HG02970 (cell line): ENCODE data around the gene PHKG2.
"Not testable (repeated sequence)": the region's sequence is repeated elsewhere in the genome, so short reads cannot be mapped to it uniquely, and the experiment has no call there.

Experiments used
- ATAC-seq: cut with Tn5 transposase; IDR thresholded peaks from one replicate; pipeline ENCODE4 v1.9.1; 2021; ENCODE audit warnings: mild to moderate bottlenecking, moderate library complexity, moderate number of reproducible peaks; ENCODE audit not compliant: unreplicated experiment, low FRiP score

PHKG2 gene, protein sequence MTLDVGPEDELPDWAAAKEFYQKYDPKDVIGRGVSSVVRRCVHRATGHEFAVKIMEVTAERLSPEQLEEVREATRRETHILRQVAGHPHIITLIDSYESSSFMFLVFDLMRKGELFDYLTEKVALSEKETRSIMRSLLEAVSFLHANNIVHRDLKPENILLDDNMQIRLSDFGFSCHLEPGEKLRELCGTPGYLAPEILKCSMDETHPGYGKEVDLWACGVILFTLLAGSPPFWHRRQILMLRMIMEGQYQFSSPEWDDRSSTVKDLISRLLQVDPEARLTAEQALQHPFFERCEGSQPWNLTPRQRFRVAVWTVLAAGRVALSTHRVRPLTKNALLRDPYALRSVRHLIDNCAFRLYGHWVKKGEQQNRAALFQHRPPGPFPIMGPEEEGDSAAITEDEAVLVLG

DNA sequence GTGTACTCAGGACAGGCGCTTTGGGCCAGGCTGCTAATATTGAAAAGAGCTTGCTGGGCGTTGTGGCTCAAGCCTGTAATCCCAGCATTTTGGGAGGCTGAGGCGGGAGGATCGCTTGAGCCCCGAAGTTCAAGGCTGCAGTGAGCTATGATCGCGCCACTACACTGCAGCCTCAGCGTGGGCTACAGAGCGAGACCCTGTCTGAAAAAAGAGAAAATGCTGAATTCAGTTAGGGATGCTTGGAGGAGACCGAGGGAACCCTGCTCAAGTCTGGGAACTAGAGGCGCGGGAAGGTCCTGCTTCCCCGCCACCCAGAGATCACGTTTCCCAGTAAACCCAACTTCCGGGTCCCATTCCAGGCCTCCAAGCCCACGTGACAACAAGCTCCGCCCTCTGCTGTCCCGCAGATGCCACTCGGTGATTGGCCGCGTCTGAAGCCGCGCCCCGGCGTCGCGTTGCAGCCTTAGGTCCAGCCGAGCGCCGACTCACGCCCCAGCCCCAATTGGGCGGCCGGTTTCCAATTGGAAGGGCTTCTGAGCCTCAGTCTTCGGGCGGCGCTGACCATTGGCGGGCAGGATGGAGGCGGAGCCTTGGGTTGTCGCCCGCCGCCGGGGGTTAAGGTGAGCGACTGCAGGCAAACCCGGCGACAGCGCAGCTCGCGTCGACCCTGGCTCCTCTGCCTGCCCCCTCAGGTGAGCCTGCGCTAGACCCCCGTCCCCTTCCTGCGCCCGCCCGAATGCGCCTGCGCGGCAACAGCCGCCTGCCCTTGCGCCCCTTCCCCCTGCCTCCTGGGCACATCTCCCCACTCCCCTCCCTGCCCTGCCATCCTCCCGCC, at the start of gene PHKG2:
TSS of gene PHKG2 (plus strand) at position 627 of the 835 bp plus-strand sequence. CDS start 396 bp downstream, outside the sequence.
- ATAC-seq, result peak; percentile 94

DNA sequence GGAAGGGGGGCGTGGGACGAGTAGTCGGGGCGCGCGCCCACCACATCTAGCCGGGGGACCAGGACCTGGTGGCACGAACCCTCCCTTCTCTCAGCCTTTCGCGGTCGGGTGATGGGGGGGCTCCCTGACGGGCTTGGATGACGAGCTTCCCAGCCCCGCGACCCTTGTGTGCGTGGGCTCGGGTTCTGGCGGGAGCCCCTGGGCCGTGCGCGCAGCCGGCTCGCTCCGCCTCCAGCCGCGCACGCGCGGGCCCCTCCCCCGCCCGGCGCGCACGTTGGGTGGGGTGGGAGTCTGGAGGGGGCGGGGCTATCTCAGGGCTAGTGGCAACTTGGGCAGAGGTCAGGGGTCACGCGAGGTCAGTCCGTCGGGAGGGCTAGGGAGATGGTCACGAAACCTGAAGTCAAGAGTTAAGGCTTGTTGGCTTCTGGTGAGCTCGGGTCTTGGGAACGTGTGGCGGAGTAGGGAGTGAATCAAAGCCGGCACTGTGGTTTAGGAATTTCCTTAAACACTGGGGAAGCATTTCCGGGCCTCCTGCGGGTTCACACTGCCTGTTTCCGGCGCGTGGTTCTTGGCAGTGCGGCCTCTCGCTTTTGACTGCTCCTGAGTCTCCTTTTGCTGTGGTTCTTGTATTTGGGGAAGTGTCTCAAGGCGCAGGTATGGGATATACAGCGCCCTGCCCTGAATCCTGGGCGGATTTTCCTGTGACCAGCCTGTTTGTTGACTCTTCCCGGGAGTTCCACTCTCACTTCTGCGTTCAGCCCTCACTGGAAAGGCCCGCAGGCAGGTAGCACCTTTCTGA, 49.2 kb upstream of the PHKG2 start, which contains the start of gene SRCAP:
TSS of gene SRCAP (plus strand) at position 356 of the 799 bp plus-strand sequence. CDS start 1,654 bp downstream, outside the sequence.
- peak; percentile 24 for ATAC-seq

DNA sequence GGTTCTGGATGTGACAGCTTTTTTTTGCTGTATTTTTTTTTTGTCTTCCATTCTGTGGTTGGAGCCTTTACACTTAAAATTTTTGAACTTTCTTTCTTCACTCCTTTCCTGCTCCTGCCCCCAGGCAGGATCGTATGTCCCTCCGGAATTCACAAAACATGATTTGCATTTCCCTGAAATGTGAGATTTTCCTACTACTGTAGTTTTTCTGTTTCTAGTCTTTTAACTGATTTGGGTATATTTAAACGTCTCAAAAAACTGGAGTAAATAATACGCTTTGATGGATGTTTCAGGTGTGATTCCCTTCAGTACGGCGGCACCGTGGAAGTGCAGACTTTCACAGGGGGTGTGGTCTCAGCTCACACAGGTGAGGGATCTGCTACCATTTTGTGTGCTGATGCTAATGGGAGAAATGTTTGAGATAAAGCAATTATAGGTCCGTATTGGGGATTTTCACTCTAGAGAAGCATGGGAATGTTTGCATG, 48.6 kb upstream of the PHKG2 start:
- ATAC-seq, result no peak

DNA sequence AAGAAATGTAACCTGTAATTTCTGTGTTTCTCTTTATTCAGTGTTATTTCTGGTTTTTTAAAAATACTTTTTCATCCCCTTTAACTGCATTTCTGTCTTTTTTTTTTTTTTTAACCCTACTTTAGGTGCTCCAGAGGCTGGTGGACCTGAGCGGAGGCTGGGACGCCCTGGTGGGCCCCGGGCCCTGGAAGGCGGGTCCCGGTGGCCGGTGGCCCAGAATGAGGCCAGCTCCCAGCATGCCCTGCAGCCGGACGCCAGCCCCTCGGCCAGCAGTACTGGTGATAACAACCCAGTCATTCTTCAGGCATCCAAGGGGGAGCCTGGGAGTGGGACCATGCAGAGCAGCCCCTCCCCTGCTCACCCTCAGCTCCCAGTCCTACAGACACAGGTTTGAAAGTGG, 47.7 kb upstream of the PHKG2 start:
- no peak for ATAC-seq

DNA sequence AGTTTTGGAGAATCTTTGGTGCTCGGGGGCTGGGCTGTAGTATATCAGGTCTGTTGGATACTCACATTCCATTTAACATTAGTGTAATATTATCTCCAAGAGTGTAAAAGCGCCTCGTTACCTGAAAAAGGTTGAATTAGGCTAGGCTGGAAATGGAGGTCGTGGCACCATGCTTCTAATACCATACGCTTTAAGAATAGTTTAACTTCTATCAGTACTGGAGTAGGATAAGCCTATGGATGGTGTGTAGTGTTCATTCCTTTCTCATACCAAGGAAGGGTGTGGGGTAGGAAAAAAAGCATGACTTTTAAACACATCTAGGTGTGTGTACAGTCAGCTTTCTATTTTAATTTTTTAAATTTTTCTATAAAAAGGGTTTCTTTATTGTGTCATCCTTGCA, 47.3 kb upstream of the PHKG2 start:
- ATAC-seq, result no peak

DNA sequence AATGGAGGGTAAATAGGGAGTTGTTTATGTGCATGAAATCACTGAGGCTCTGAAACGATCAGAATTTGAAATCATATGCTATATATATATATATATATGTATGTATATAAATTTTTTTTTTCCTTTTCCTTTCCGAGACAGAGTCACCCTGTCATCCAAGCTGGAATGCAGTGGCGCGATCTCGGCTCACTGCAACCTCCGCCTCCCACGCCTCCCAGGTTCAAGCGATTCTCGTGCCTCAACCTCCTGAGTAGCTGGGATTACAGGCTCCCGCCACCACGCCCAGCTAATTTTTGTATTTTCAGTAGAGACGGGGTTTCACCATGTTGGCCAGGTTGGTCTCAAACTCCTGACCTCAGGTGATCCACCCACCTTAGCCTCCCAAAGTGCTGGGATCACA, 45.2 kb upstream of the PHKG2 start:
- not testable (repeated sequence) for ATAC-seq

DNA sequence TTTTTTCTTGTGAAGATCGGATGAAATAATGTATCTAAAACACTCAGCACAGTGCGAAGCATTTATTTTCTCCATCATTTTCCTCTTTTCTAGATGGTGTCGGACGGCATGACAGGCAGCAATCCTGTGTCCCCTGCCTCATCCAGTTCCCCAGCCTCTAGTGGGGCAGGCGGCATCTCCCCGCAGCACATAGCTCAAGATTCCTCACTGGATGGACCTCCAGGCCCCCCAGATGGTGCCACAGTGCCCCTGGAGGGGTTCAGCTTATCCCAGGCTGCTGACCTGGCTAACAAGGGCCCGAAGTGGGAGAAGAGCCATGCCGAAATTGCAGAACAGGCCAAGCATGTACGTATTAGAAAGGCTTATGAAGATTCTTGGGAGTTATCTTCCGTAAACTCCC, 44.3 kb upstream of the PHKG2 start:
- ATAC-seq, result no peak

DNA sequence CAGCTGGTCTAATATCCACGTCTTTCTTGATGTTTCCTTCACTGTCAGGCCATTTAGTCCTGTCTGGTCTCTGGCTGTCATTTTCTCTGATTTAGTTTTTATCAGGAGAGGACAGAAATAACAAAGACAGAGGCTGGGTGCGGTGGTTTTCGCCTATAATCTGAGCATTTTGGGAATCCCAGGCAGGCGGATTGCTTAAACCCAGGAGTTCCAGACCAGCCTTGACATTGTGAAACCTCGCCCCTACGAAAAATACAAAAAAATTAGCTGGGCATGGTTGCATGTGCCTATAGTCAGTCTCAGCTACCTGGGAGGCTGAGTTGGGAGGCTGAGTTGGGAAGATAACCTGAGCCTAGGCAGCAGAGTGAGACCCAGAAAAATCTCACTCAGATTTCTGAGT, 42.2 kb upstream of the PHKG2 start:
- ATAC-seq, result no peak

DNA sequence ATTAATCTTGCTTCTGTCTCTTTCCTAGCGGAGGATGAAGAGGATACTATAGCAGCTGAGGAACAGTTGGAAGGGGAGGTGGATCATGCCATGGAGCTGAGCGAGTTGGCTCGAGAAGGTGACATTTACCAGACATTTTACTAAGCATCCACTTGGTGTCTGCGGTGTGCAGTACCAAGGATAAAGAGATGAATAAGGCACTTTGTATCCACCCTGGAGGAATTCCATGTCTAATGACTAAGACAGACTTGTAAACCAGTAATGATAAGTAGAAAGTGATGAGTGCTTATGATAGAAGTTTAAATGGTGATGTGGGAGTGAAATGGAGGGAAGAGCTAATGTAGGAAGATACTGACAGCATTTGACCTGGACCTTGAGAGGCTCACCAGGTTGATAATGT, 37.3 kb upstream of the PHKG2 start:
- no peak for ATAC-seq

DNA sequence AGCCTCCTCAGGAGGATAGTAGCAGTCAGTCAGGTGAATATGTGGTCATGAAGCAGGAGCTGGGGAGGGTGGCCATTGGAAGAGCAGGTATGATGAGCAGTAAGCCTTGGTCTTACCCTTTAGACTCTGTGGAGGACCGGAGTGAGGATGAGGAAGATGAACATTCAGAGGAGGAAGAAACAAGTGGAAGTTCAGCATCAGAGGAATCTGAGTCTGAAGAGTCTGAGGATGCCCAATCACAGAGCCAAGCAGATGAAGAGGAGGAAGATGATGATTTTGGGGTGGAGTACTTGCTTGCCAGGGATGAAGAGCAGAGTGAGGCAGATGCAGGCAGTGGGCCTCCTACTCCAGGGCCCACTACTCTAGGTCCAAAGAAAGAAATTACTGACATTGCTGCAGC, 36.5 kb upstream of the PHKG2 start:
- no peak for ATAC-seq

DNA sequence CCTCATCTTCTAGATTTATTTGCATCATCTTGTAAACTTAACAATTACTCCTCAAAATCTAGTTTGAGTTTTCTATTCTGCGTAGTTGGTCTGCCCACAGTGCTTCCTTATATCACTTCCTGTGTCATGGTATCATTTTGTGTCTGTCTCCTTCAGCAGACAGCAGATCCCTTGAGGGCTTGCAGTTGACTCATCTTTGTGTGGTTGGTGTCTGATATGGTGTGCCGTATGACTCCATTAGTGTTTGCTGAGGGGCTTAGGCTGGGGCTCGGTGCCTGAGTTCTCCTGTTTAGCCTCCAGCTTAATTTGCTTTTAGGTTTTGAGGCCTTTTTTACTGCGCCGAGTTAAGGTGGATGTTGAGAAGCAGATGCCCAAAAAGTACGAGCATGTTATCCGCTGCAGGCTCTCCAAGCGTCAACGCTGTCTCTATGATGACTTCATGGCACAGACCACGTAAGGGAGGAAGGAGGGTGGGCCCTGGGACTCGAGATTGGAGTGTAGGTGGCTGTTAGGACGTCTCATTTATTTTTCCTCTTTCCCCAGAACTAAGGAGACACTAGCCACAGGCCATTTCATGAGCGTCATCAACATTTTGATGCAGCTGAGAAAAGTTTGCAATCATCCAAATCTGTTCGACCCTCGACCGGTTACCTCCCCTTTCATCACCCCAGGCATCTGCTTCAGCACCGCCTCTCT, 32.3 kb upstream of the PHKG2 start:
- no peak for ATAC-seq

DNA sequence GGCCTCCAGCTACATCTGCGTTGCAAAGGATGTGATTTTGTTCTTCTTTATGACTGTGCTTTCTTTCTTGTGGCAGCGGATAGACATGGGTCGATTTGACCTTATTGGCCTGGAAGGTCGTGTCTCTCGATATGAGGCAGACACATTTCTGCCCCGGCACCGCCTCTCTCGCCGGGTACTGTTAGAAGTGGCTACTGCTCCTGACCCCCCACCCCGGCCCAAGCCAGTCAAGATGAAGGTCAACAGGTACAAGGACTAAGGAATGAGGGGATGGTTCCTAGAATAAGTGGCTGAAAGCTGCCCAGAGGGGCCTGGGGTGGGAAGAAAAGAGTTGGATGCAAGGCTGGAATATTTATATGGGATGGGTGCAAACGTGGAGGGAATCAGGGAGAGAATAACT, 28.1 kb upstream of the PHKG2 start:
- ATAC-seq, result no peak

DNA sequence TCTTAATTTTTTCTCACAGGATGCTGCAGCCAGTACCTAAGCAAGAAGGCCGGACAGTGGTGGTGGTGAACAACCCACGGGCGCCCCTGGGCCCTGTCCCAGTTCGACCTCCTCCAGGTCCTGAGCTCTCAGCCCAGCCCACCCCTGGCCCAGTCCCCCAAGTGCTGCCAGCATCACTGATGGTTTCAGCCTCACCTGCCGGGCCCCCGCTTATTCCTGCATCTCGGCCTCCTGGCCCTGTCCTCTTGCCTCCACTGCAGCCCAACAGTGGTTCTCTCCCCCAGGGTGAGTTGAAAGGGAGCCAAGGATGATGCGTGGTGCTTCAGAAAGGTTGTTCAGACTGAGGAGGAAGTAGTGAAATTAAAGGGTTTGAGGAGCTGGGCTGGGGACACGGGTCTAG, 27.5 kb upstream of the PHKG2 start:
- ATAC-seq, result no peak

DNA sequence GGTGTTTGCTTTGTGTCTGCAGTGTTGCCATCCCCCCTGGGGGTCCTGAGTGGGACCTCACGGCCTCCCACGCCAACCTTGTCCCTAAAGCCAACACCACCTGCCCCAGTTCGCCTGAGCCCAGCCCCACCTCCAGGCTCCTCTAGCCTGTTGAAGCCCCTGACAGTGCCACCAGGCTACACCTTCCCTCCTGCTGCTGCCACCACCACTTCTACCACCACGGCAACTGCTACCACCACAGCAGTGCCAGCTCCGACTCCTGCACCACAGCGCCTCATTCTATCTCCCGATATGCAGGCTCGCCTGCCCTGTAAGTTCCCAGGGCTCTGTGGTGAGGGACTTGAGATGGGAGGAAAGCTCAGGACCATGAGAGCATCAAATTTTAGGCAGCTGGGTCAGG, 27.1 kb upstream of the PHKG2 start:
- ATAC-seq, result no peak

DNA sequence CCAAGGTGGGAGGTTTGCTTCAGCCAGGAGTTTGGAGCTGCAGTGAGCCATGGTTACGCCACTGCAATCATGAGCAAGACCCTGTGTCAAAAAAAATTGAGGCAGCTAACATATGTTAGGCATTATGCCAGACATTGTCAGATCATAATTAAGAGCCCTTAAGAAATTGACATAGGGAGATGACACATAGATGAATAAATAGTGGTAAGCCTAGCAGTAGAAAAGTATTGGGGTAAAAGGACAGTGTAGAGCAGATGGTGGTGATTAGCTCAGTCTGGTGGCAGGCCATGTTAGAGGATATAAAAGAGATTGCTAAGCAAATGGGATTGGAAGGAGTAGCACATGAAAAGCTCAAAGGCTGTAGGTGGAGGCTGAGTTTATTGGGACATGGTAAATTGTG, 26.6 kb upstream of the PHKG2 start:
- ATAC-seq, result no peak

DNA sequence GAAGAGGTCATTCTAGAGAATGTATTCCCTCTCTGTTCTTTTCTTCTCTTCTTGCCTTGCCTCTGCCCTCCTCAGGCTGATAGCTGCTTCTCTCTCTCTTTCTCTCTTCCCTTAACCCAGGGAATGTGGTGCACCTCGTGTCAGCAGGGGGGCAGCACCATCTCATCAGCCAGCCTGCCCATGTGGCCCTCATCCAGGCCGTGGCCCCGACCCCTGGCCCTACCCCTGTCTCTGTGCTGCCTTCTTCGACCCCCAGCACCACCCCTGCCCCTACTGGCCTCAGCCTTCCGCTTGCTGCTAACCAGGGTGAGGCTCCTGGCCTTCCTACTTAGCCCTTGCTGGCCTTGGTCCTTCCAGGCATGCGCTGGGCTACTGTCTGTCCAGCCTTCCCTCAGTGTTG, 25.8 kb upstream of the PHKG2 start:
- ATAC-seq, result no peak

DNA sequence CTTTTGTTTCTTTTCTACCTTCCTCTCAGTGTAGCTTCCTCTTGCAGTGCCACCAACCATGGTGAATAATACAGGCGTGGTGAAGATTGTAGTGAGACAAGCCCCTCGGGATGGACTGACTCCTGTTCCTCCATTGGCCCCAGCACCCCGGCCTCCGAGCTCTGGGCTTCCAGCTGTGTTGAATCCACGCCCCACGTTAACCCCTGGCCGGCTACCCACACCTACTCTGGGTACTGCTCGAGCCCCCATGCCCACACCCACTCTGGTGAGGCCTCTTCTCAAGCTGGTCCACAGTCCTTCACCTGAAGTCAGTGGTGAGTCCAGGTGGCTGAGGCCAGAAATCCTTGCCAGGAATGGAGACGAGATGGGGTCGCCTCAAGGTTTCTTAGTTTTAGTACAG, 25.3 kb upstream of the PHKG2 start:
- ATAC-seq, result no peak

DNA sequence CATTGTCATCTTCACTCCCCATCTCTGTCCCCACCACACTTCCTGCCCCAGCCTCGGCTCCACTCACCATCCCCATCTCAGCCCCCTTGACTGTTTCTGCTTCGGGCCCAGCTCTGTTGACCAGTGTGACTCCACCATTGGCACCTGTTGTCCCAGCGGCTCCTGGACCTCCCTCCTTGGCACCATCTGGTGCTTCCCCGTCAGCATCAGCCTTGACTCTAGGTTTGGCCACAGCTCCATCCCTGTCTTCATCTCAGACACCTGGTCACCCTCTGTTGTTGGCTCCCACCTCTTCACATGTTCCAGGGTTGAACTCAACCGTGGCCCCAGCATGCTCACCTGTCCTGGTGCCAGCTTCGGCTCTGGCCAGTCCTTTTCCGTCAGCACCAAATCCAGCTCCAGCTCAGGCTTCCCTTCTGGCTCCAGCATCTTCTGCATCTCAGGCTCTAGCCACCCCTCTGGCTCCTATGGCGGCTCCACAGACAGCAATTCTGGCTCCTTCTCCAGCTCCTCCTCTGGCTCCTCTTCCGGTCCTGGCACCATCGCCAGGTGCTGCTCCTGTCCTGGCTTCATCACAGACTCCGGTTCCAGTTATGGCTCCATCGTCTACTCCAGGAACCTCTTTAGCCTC, 24.4 kb upstream of the PHKG2 start:
- ATAC-seq, result no peak

DNA sequence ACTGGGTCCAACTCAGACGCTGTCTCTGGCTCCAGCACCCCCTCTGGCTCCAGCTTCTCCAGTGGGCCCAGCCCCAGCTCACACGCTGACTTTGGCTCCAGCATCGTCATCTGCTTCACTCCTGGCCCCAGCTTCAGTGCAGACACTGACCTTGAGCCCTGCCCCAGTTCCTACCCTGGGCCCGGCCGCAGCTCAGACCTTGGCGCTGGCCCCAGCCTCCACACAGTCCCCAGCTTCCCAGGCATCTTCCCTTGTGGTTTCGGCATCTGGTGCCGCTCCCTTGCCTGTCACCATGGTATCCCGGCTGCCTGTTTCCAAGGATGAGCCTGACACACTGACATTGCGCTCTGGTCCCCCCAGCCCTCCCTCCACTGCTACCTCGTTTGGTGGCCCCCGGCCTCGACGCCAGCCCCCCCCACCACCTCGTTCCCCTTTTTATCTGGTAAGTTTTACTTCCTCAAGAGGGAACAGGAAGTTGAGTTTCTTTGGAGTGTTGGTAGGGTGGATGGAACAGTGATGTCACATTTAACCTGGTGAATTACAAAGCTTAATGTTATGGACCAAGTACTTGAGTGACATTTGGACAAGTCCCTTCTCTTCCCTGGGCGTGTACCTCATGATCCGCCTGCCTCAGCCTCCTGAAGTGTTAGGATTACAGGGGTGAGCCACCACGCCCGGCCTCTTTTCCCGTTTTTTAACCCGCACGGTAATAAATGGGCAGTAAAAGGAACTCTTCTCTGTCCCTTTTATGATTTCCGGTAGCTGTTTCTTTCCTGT, 23.4 kb upstream of the PHKG2 start:
- ATAC-seq, result no peak
